NB4 (cell line): Measurements from ENCODE around the gene GCAT.

Experiments used
- POLR2A ChIP-seq: IDR thresholded peaks from 2 replicates; pipeline ENCODE4 v1.6.1; 2011; ENCODE audit warnings: mild to moderate bottlenecking; ENCODE audit not compliant: insufficient read length; ENCODE audit errors: extremely low read depth
- TF ChIP-seq, protein P1 (sequence below): IDR thresholded peaks from one replicate; pipeline ENCODE4 v1.5.1; 2012; ENCODE audit warnings: low read depth, low read length
- TF ChIP-seq, protein P2 (sequence below): IDR thresholded peaks from 2 replicates; pipeline ENCODE4 v1.6.1; 2011; ENCODE audit warnings: low read depth, low read length

DNA sequence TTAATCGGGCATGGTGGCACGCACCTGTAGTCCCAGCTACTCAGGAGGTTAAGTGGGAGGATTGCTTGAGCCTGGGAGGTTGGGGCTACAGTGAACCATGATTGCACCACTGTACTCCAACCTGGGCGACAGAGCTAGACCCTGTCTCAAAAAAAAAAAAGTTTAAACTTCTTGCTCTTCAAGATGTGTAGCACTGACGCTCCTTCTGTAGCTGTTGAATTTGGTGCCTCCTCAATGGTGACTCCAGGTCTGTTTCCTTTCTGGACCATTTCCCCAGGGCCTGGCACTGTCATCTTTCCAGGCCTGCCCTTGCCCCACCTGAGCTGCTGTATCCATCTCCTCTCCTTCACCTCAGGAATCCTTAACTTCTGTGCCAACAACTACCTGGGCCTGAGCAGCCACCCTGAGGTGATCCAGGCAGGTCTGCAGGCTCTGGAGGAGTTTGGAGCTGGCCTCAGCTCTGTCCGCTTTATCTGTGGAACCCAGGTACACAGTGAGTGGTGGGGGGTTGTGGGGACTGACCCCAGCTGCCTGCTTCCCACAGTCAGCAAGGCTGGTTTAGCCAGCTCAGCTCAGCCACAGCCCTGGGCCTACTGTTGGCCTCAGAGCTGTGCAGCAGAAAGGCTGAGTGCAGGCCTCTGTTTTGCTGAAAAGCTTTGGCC lies 2.1 kb downstream of the GCAT start:
- TF ChIP-seq, protein P1, sequence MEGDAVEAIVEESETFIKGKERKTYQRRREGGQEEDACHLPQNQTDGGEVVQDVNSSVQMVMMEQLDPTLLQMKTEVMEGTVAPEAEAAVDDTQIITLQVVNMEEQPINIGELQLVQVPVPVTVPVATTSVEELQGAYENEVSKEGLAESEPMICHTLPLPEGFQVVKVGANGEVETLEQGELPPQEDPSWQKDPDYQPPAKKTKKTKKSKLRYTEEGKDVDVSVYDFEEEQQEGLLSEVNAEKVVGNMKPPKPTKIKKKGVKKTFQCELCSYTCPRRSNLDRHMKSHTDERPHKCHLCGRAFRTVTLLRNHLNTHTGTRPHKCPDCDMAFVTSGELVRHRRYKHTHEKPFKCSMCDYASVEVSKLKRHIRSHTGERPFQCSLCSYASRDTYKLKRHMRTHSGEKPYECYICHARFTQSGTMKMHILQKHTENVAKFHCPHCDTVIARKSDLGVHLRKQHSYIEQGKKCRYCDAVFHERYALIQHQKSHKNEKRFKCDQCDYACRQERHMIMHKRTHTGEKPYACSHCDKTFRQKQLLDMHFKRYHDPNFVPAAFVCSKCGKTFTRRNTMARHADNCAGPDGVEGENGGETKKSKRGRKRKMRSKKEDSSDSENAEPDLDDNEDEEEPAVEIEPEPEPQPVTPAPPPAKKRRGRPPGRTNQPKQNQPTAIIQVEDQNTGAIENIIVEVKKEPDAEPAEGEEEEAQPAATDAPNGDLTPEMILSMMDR, result no peak
- no peak for TF ChIP-seq POLR2A
- TF ChIP-seq, protein P2, sequence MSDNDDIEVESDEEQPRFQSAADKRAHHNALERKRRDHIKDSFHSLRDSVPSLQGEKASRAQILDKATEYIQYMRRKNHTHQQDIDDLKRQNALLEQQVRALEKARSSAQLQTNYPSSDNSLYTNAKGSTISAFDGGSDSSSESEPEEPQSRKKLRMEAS, result no peak
